Keratinocyte (primary cell): ENCODE measurements around the gene TPRN. TPM values are rescaled to one million over a fixed set of nuclear protein-coding genes. Genes with fewer than 3 reads are reported as not detected.

Experiments used
- DNase-seq: peaks from one replicate; pipeline ENCODE4 v3.0.0-alpha.2; 2011; ENCODE audit warnings: low read depth, missing footprints, low spot score
- FAIRE-seq: peaks from 2 replicates; lab custom pipeline; 2011; peaks lifted over from hg19 to GRCh38; lab: Jason Lieb, UNC
- H2AFZ ChIP-seq: 2 replicates; pipeline ENCODE4 v1.6.0; 2012; ENCODE audit warnings: low read length, control low read depth, inconsistent platforms; ENCODE audit not compliant: control insufficient read depth
- H3K27ac ChIP-seq: 2 replicates; pipeline ENCODE4 v1.5.1; 2011; ENCODE audit warnings: low read length; ENCODE audit not compliant: control insufficient read depth, insufficient read depth
- H3K27me3 ChIP-seq: 3 replicates; pipeline ENCODE4 v1.6.0; 2011; ENCODE audit warnings: low read length; ENCODE audit not compliant: control insufficient read depth, insufficient read depth; ENCODE audit errors: extremely low read depth
- H3K36me3 ChIP-seq, 2 experiments: 2 replicates in 1 of 2; 3 replicates in 1 of 2; pipeline ENCODE4 v1.5.1; 2011; ENCODE audit warnings: low read length in 2 of 2, mild to moderate bottlenecking in 1 of 2; ENCODE audit not compliant: control insufficient read depth in 2 of 2, insufficient read depth in 2 of 2; ENCODE audit errors: extremely low read depth in 1 of 2
- H3K4me1 ChIP-seq: 3 replicates; pipeline ENCODE4 v1.5.1; 2011; ENCODE audit warnings: low read length; ENCODE audit not compliant: control insufficient read depth, insufficient read depth; ENCODE audit errors: extremely low read depth
- H3K4me2 ChIP-seq: 3 replicates; pipeline ENCODE4 v1.6.0; 2011; ENCODE audit warnings: low read depth, low read length; ENCODE audit not compliant: control insufficient read depth, insufficient read depth; ENCODE audit errors: extremely low read depth
- H3K4me3 ChIP-seq, 3 experiments: fragments of 200-600 bp in 1 of 3; sonication (generic) in 1 of 3; 2 replicates in 2 of 3; 3 replicates in 1 of 3; pipeline ENCODE4 v1.5.1; 2011 to 2016; ENCODE audit warnings: low read length in 3 of 3, mild to moderate bottlenecking in 3 of 3, control low read depth in 2 of 3, inconsistent platforms in 1 of 3, low read depth in 1 of 3, mixed read lengths in 1 of 3, mixed run types in 1 of 3, moderate library complexity in 1 of 3; ENCODE audit not compliant: control insufficient read depth in 2 of 3, insufficient read depth in 2 of 3; ENCODE audit errors: extremely low read depth in 1 of 3
- H3K79me2 ChIP-seq: 2 replicates; pipeline ENCODE4 v1.6.0; 2012; ENCODE audit warnings: low read length; ENCODE audit not compliant: control insufficient read depth, insufficient read depth
- H3K9ac ChIP-seq: 3 replicates; pipeline ENCODE4 v1.6.0; 2011; ENCODE audit warnings: low read length; ENCODE audit not compliant: control insufficient read depth, insufficient read depth; ENCODE audit errors: extremely low read depth
- H3K9me1 ChIP-seq: 3 replicates; pipeline ENCODE4 v1.6.0; 2011; ENCODE audit warnings: low read length; ENCODE audit not compliant: control insufficient read depth, insufficient read depth; ENCODE audit errors: extremely low read depth
- H3K9me3 ChIP-seq: 2 replicates; pipeline ENCODE4 v1.5.1; 2012; ENCODE audit warnings: low read depth, low read length; ENCODE audit not compliant: control insufficient read depth
- H4K20me1 ChIP-seq: 3 replicates; pipeline ENCODE4 v1.6.0; 2011; ENCODE audit warnings: low read length; ENCODE audit not compliant: control insufficient read depth, insufficient read depth; ENCODE audit errors: extremely low read depth
- EZH2 ChIP-seq: IDR thresholded peaks from one replicate; pipeline ENCODE4 v1.6.1; 2012; ENCODE audit warnings: inconsistent platforms, mild to moderate bottlenecking, low read length, moderate library complexity
- dilution Hi-C: fragments of 300-500 bp; cut with MboI; formaldehyde crosslinking; loops from one replicate; pipeline ENCODE4 v1.7.0; 2020; ENCODE audit warnings: low sequenced_read_pairs; ENCODE audit not compliant: extremely low pct_ligation_motif_present
- polyA plus RNA-seq, 5 experiments: library from polyadenylated mRNA; depleted of rRNA in 3 of 5; stranded (reverse) in 3 of 5; stranded (forward) in 1 of 5; unstranded in 1 of 5; fragments of >200 nt; gene quantifications; 1 replicate in 1 of 5; 2 replicates in 3 of 5; 3 replicates in 1 of 5; pipeline versions ENCODE4 v1.2.1 to v1.2.3, GENCODE V29; 2011 to 2012; ENCODE audit warnings: missing spikeins in 2 of 5, low read depth in 1 of 5, low replicate concordance in 1 of 5
- TF ChIP-seq, protein P1 (sequence below), 3 experiments: IDR thresholded peaks in 1 of 3; conservative IDR thresholded peaks in 1 of 3; optimal IDR thresholded peaks in 1 of 3; 2 replicates in 2 of 3; 3 replicates in 1 of 3; pipeline versions ENCODE3 to v1.5.1; 2011; ENCODE audit warnings: low read length in 3 of 3, mild to moderate bottlenecking in 3 of 3, moderate library complexity in 2 of 3, control low read depth in 1 of 3, inconsistent platforms in 1 of 3; ENCODE audit not compliant: insufficient read depth in 2 of 3; ENCODE audit errors: extremely low read depth in 1 of 3

The TPRN gene
- polyA plus RNA-seq, 1 donor (not counting 4 experiments of a cell fraction or from before 2014, with no cell fraction given): 1.1 TPM

DNA sequence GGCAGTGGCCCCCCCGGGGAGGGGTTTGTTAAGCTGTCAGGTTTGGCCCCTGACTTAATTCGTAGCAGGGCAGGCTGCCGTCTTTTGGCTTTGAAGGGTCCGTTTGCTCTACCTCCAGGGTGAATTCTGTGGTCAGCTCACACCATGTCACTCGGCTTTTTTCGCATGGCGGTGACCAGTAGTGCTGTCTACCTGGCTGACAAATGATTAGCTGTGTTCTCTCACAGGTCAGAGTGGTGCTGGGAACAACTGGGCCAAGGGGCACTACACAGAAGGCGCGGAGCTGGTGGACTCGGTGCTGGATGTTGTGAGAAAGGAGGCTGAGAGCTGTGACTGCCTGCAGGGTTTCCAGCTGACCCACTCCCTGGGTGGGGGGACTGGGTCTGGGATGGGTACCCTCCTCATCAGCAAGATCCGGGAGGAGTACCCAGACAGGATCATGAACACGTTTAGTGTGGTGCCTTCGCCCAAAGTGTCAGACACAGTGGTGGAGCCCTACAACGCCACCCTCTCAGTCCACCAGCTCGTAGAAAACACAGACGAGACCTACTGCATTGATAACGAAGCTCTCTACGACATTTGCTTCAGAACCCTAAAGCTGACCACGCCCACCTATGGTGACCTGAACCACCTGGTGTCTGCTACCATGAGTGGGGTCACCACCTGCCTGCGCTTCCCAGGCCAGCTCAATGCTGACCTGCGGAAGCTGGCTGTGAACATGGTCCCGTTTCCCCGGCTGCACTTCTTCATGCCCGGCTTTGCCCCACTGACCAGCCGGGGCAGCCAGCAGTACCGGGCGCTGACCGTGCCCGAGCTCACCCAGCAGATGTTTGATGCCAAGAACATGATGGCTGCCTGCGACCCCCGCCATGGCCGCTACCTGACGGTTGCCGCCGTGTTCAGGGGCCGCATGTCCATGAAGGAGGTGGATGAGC is 42.0 kb upstream of the TPRN start:
- H3K27me3 ChIP-seq: no peaks in the 10 kb centered on the region
- H3K27ac ChIP-seq: peak overlapping the region; percentile 78
- TF ChIP-seq, protein P1, sequence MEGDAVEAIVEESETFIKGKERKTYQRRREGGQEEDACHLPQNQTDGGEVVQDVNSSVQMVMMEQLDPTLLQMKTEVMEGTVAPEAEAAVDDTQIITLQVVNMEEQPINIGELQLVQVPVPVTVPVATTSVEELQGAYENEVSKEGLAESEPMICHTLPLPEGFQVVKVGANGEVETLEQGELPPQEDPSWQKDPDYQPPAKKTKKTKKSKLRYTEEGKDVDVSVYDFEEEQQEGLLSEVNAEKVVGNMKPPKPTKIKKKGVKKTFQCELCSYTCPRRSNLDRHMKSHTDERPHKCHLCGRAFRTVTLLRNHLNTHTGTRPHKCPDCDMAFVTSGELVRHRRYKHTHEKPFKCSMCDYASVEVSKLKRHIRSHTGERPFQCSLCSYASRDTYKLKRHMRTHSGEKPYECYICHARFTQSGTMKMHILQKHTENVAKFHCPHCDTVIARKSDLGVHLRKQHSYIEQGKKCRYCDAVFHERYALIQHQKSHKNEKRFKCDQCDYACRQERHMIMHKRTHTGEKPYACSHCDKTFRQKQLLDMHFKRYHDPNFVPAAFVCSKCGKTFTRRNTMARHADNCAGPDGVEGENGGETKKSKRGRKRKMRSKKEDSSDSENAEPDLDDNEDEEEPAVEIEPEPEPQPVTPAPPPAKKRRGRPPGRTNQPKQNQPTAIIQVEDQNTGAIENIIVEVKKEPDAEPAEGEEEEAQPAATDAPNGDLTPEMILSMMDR (optimal IDR thresholded peaks at IDR 0.05 in 1 of 3, IDR thresholded peaks at IDR 0.05 in 1 of 3, conservative IDR thresholded peaks at IDR 0.05 in 1 of 3; ENCODE audit: extremely low read depth in 1 of 3, insufficient read depth in 2 of 3, low read length in 3 of 3): no peak
- H2AFZ ChIP-seq: no peak overlapping the region
- no peaks in the 10 kb centered on the region for H3K9me3 ChIP-seq
- H3K9me1 ChIP-seq: peaks cover 3% of the 10 kb centered on the region
- peak overlapping the region; percentile 90 to 94 (median 93) for H3K4me3 ChIP-seq
- peak overlapping the region; percentile 84 for H3K4me2 ChIP-seq
- peaks cover 30% of the 10 kb centered on the region for H3K4me1 ChIP-seq
- H3K9ac ChIP-seq: peak overlapping the region; percentile 89
- peaks cover 33% of the 10 kb centered on the region for H3K79me2 ChIP-seq
- DNase-seq: no peak
- FAIRE-seq: peak; percentile 63
- dilution Hi-C loops: no loop called here
- peaks cover 11 to 26% of the 10 kb centered on the region in 2 experiments for H3K36me3 ChIP-seq
- H4K20me1 ChIP-seq: peaks cover 28% of the 10 kb centered on the region

DNA sequence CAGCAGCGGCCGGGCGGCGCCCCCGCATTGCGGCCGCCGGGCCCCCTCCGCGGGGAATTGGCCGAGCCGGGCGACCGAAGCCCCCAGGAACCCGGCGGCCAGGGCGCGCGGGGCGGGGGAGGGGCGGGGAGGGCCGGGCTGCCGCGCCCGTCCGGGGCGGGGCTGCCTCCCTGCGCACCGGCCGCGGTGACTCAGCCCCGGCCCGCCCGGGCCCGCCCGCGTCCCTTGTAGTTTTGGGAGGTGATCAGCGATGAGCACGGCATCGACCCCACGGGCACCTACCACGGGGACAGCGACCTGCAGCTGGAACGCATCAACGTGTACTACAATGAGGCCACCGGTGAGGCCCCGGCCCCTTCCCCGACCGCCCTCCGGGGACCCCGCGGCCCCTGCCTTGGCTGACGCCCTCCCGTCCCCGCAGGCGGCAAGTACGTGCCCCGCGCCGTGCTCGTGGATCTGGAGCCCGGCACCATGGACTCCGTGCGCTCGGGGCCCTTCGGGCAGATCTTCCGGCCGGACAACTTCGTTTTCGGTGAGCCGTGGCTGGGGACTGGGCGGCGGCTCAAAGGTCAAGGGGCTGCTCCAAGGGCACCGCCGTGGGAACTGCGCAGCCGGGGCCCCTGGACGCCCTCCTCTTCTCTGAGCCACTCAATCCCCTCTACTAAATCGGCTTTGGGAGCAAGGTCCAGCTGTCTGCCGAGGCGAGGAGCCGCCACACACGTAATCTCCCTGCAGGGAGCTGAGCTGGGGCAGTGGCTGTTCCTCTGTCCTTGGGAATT is 41.1 kb upstream of the TPRN start:
- Histone ChIP-seq H3K9me1 (peaks cover 3% of the 10 kb centered on the region), H3K9ac (peak overlapping the region; percentile 89), H3K79me2 (peaks cover 33% of the 10 kb centered on the region), H4K20me1 (peaks cover 28% of the 10 kb centered on the region), H3K4me2 (peak overlapping the region; percentile 84), H3K4me3 (peak overlapping the region; percentile 90 to 94 (median 93)), H3K36me3 (peaks cover 11 to 26% of the 10 kb centered on the region in 2 experiments), H3K27ac (peak overlapping the region; percentile 78), H3K4me1 (peaks cover 30% of the 10 kb centered on the region), H2AFZ (no peak overlapping the region), H3K27me3 (no peaks in the 10 kb centered on the region), H3K9me3 (no peaks in the 10 kb centered on the region)
- DNase-seq (no peak), FAIRE-seq (no peak)
- dilution Hi-C loops: no loop called here
- no peak for TF ChIP-seq EZH2
- TF ChIP-seq, protein P1 (optimal IDR thresholded peaks at IDR 0.05 in 1 of 3, IDR thresholded peaks at IDR 0.05 in 1 of 3, conservative IDR thresholded peaks at IDR 0.05 in 1 of 3; ENCODE audit: extremely low read depth in 1 of 3, insufficient read depth in 2 of 3, low read length in 3 of 3): no peak
